Parathyroid adenoma (tissue), 2 donors: Measurements from ENCODE around the gene IMPA2.

ENCODE experiments used
- H2AFZ ChIP-seq: fragments of 300-600 bp; sonication (generic); one replicate; pipeline ENCODE4 v1.7.0; 2017; ENCODE audit warnings: antibody characterized with exemption, mild to moderate bottlenecking
- H3K27ac ChIP-seq: fragments of 300-600 bp; sonication (generic); one replicate; pipeline ENCODE4 v1.7.0; 2017
- H3K27me3 ChIP-seq: fragments of 300-600 bp; sonication (generic); one replicate; pipeline ENCODE4 v1.7.0; 2017; ENCODE audit warnings: low read length; ENCODE audit not compliant: control insufficient read depth, insufficient read depth
- H3K36me3 ChIP-seq: fragments of 300-600 bp; sonication (generic); one replicate; pipeline ENCODE4 v1.7.0; 2017; ENCODE audit warnings: low read length; ENCODE audit not compliant: control insufficient read depth, insufficient read depth
- H3K4me1 ChIP-seq: fragments of 300-600 bp; sonication (generic); one replicate; pipeline ENCODE4 v1.7.0; 2017; ENCODE audit warnings: control low read depth
- H3K4me2 ChIP-seq: fragments of 300-600 bp; sonication (generic); one replicate; pipeline ENCODE4 v1.7.0; 2017; ENCODE audit warnings: low read length
- H3K4me3 ChIP-seq: fragments of 300-600 bp; sonication (generic); one replicate; pipeline ENCODE4 v1.7.0; 2017; ENCODE audit warnings: low read depth, low read length
- H3K79me2 ChIP-seq: fragments of 300-600 bp; sonication (generic); one replicate; pipeline ENCODE4 v1.7.0; 2017; ENCODE audit warnings: control low read depth
- H3K9ac ChIP-seq: fragments of 300-600 bp; sonication (generic); one replicate; pipeline ENCODE4 v1.7.0; 2017; ENCODE audit warnings: mild to moderate bottlenecking
- H3K9me3 ChIP-seq: fragments of 300-600 bp; sonication (generic); one replicate; pipeline ENCODE4 v1.7.0; 2017; ENCODE audit warnings: low read length; ENCODE audit not compliant: control insufficient read depth
- CTCF ChIP-seq: fragments of 300-600 bp; sonication (generic); IDR thresholded peaks from one replicate; pipeline ENCODE4 v1.7.0; 2017; ENCODE audit warnings: antibody characterized with exemption, mild to moderate bottlenecking
- donor health status: primary hyperparathyroidism.

IMPA2 gene

GRCh38 chr18:12061685-12062084 is 80.4 kb downstream of the IMPA2 start:
- H3K4me3 ChIP-seq: no peak overlapping the region
- H3K9me3 ChIP-seq: no peaks in the 10 kb centered on the region
- H3K36me3 ChIP-seq: no peaks in the 10 kb centered on the region
- no peak overlapping the region for H3K27ac ChIP-seq
- H3K4me1 ChIP-seq: no peaks in the 10 kb centered on the region
- H3K79me2 ChIP-seq: no peaks in the 10 kb centered on the region
- H3K4me2 ChIP-seq: no peak overlapping the region
- TF ChIP-seq CTCF: no peak
- no peak overlapping the region for H3K9ac ChIP-seq
- no peaks in the 10 kb centered on the region for H3K27me3 ChIP-seq
- H2AFZ ChIP-seq: no peak overlapping the region

GRCh38 chr18:12062974-12063373 is 81.7 kb downstream of the IMPA2 start:
- H3K36me3 ChIP-seq: no peaks in the 10 kb centered on the region
- no peak overlapping the region for H3K9ac ChIP-seq
- H3K4me1 ChIP-seq: no peaks in the 10 kb centered on the region
- H3K27me3 ChIP-seq: no peaks in the 10 kb centered on the region
- H3K4me2 ChIP-seq: no peak overlapping the region
- no peak overlapping the region for H3K27ac ChIP-seq
- no peak for TF ChIP-seq CTCF
- H2AFZ ChIP-seq: no peak overlapping the region
- H3K79me2 ChIP-seq: no peaks in the 10 kb centered on the region
- no peak overlapping the region for H3K4me3 ChIP-seq
- no peaks in the 10 kb centered on the region for H3K9me3 ChIP-seq

DNA sequence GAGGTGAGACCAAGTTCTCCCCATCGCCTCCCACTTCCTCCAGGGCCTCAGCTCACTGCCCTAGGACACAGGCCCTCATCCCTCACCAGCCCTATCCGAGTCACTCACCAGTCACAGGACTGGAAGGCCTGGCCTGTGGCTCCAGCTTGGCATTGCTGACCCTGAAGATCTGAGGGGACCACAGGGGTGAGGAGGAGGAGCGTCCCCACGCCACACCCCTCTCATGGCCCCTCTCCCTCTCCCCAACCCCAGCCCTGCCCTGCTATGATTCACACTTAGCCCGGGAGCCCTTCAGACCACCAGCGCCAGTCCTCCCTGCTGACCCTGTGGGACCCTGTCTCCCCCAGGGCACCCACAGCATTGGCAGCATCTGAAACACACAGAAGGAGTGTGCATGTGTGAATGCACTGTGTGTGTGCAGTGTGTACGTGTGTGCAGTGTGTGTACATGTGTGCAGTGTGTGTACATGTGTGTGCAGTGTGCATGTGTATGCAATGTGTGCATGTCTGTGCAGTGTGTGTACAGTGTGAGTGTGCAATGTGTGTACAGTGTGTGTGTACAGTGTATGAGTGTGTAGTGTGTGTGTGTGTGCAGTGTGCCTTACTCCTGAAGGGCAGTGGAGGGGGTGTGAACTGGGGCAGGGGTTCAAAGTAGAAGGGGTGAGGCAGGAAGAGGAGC is 82.9 kb downstream of the IMPA2 start:
- Histone ChIP-seq H2AFZ (no peak overlapping the region), H3K4me1 (no peaks in the 10 kb centered on the region), H3K9ac (no peak overlapping the region), H3K36me3 (no peaks in the 10 kb centered on the region), H3K4me3 (no peak overlapping the region), H3K4me2 (no peak overlapping the region), H3K27ac (no peak overlapping the region), H3K79me2 (no peaks in the 10 kb centered on the region), H3K27me3 (no peaks in the 10 kb centered on the region), H3K9me3 (no peaks in the 10 kb centered on the region)
- no peak for TF ChIP-seq CTCF

- no peaks in the 10 kb centered on the region for H3K79me2 ChIP-seq
- no peak overlapping the region for H3K4me2 ChIP-seq
- H3K4me3 ChIP-seq: no peak overlapping the region
- H3K36me3 ChIP-seq: no peaks in the 10 kb centered on the region
- no peaks in the 10 kb centered on the region for H3K9me3 ChIP-seq
- no peak overlapping the region for H3K27ac ChIP-seq
- H3K9ac ChIP-seq: no peak overlapping the region
- no peaks in the 10 kb centered on the region for H3K4me1 ChIP-seq
- no peak for TF ChIP-seq CTCF
- no peak overlapping the region for H2AFZ ChIP-seq
- H3K27me3 ChIP-seq: no peaks in the 10 kb centered on the region
Observed at GRCh38 chr18:12065397-12065796, 84.1 kb downstream of the IMPA2 start.

DNA sequence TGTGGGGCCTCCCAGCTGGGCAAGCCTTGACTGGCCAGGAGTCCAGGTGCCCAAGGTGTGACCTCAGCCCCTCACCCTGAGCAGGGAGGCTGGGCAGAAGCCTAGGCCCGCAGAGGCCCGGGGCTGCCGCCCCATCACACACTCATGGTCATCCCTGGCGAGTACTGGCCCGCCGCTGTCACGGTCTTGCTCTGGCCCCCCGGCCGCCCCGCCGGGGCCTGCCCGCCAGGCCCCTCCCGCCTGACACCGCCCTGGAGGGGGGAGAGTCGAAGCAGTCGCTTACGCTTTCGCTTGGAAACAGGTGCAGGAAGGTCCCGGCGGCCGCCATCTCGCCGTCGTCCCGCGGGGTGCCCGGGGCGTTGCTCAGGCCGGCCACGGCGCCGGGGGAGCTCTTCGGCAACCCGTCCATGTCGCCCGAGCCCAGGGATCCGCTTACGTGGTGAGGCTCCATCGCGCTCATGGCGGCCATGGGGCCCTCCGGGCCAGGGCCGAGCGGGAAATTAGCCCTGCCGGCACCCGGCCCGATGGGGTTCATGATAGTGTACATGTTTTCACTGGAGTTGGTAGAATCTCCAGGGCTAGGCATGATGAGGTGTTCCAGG is 85.7 kb downstream of the IMPA2 start:
- Histone ChIP-seq H3K27ac (no peak overlapping the region), H3K4me3 (no peak overlapping the region), H3K36me3 (no peaks in the 10 kb centered on the region), H3K79me2 (no peaks in the 10 kb centered on the region), H3K4me2 (no peak overlapping the region), H3K9ac (no peak overlapping the region), H3K4me1 (no peaks in the 10 kb centered on the region), H2AFZ (no peak overlapping the region), H3K9me3 (no peaks in the 10 kb centered on the region), H3K27me3 (no peaks in the 10 kb centered on the region)
- TF ChIP-seq CTCF: no peak
